ENCODE results near the gene CDT1.

GRCh38 chr16:88782454-88783390 is 20.9 kb upstream of the CDT1 start:
- TF ChIP-seq CTCF (IDR thresholded peaks at IDR 0.05) = no peak
- peak; percentile 16 to 63 for TF ChIP-seq POLR2AphosphoS5 (IDR thresholded peaks at IDR 0.05)
- TF ChIP-seq POLR2A (IDR thresholded peaks at IDR 0.05; ENCODE audit: low read depth) = no peak
- TF ChIP-seq EP300 (IDR thresholded peaks at IDR 0.05) = no peak

All from esophagus muscularis mucosa (tissue), 4 donors.